OCI-LY1 (cell line): ENCODE results near the gene SLC7A14.

Experiments
- CTCF ChIP-seq: fragments of 200-600 bp; sonication (generic), shearing (Covaris generic); IDR thresholded peaks from 2 replicates; pipeline ENCODE4 v1.5.1; 2017; ENCODE audit warnings: mild to moderate bottlenecking, antibody characterized with exemption, low read length, moderate library complexity, mixed read lengths
- EZH2 ChIP-seq: fragments of 200-600 bp; sonication (generic), shearing (Covaris generic); IDR thresholded peaks from 2 replicates; pipeline ENCODE4 v1.8.0; 2017; ENCODE audit warnings: borderline replicate concordance, mixed run types, mild to moderate bottlenecking, antibody characterized with exemption, low read length, moderate library complexity, mixed read lengths

- TF ChIP-seq CTCF (no peak), EZH2 (no peak)
Observed at GRCh38 chr3:170598091-170598502, 12.2 kb upstream of the SLC7A14 start.
